NCI-H1417 (cell line): ENCODE results near the gene AIFM1.
"Not testable (repeated sequence)": the region's sequence is repeated elsewhere in the genome, so short reads cannot be mapped to it uniquely, and the experiment has no call there.

Experiments
- DNase-seq, 3 experiments: peaks; one replicate each; lab custom pipeline; 2025; lab: John Stamatoyannopoulos, UW

The AIFM1 gene

DNA sequence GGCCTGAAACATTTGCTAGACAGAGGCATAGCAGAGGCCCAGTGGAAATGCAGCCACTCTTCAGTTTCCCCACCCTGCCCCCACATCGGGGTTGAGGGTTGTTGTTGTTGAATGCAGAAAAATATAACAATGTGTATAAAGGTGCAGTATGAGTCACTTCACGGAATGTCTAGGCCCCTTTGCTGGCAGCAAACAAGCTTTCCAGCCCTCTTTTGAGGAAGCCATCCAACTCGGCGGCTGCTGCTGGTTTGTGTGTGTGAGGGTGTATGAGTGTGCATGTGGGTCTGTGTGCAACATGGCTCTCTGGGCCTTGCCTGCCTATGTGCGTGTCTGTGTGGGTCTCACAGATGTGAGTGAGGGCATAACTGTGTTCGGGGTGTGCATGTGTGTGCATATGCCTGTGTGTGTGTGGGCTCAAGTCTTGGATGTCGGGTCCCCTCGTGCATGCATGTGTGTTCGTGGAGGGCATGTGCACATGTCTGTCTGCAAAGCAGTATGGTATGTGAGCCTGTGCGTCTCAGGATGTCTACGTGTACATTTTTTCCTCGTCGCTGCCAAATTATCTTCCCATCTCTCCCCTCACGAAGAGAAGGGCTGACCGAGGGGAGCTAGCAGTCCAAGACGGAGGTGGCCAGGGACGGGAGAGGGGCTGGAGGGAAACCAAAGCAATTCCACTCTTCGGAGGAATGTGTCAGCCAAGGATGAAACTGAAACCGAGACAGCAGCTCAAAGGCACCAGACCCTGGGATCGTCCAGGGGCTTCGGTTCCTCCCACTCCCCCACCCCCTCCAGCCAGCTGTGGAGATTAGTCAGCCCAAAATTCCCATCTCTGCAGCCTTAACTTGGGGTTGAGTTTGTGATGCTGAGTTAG is 47.0 kb downstream of the AIFM1 start:
- DNase-seq: no peak

DNA sequence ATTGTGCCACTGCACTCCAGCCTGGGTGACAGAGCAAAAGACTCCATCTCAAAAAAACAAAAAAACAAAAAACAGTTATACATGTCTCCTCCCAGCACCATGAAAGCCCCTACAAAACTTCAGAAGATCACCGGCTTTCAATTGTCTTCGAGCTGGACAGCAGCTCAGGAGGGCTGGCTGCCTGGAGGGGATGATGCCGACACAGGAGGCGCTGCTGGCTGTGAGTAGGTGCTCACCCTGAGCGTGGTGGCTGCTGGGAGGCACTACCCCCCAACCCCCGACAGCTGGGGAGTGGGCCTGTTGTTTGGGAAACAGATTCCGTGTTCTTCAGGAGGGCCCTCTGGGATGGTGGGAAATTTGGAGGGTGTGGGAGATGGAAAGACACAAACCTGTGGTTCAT is 48.5 kb downstream of the AIFM1 start:
- no peak for DNase-seq

DNA sequence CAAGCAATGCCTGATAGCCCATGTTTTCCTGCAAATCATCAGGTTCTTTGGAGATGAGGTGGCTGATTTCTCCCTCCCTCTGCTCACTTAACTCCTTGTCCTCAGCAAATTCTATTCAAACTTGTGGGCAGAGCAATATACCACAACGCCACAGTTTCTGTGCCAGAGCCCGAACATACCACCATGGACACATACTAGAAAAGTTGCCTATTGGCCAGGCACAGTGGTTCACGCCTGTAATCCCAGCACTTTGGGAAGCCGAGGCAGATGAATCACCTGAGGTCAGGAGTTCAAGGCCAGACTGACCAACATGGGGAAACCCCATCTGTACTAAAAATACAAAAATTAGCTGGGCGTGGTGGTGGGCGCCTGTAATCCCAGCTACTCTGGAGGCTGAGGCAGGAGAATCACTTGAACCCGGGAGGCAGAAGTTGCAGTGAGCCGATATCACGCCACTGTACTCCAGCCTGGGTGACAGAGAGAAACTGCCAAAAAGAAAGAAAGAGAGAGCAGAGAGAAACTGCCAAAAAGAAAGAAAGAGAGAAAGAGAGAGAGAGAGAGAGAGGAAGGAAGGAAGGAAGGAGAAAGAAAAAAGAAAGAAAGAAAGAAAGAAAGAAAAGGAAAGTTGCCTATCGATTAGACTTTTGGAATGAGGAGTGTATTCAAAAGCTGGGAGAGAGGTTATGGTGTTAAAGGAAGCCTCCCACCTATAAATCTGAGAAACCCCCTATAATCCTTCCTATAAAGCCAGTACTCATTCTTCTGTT is 50.3 kb downstream of the AIFM1 start:
- not testable (repeated sequence) for DNase-seq

DNA sequence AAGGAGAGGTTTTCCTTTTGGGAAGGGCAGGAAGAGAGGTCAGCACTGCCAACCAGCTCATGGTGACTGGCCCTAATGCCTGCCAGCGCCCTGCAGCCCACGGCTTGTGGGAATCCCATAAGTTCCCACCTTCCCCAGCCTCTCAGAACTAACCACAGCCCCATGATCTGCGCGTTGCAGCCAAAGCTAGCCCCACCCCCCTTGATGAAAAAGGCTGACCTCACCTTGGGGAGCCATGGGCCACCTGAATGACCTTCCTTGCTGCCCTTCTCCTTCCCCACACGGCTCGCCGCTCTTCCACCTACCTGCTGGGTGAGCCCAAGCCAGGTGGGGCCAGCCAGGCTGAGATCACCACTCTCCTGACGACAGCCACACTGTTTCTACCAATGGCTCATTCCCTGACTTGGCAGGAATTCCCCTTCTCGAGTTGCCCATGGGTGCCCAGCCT is 51.5 kb downstream of the AIFM1 start:
- DNase-seq: no peak

DNA sequence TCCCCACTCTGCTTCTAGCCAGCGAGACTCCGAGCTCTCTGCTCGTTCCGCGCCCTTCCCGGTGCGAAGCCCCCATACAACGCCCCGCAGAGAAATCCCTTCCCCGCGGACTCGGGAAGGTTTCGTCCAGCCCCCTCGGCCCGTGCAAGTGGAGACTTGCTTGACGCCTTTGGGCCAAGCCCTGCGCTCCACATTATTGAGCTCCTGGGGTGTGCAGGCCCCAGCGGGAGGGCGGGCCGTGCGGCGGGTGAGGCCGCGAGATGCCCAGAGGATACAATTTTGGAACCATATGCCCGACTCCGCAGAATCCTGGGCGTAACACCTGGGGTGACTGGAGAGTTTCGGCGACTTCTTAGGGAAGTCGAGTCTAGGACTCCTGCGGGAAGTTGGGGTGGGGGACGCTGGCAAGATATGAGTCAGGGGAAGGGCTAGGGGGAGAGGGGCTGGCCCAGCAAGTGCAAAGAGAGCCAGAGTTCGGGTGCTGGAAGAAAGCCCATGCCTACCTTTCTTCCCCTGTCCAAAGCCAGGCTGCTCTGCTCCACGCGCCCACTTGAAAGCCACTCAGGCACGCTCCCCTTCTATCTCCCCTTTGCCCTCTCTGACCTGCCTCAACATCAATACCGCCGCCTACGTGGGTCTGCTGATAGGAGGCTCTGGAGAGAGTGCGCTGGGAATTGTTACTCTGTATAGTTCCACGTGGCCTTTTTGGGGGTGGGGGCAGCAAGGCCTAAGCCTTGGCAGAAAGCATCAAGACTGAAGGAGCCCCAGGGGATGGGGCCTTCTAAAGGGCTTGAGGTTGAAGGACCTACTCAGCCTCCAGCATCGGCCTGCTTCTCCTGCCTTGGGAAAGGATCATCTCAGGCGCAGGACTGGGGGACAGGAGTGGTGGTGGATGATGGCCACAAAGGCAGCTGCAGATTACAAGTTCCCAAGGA is 54.2 kb downstream of the AIFM1 start:
- peak in 1 of 3 experiments; percentile 60 for DNase-seq

DNA sequence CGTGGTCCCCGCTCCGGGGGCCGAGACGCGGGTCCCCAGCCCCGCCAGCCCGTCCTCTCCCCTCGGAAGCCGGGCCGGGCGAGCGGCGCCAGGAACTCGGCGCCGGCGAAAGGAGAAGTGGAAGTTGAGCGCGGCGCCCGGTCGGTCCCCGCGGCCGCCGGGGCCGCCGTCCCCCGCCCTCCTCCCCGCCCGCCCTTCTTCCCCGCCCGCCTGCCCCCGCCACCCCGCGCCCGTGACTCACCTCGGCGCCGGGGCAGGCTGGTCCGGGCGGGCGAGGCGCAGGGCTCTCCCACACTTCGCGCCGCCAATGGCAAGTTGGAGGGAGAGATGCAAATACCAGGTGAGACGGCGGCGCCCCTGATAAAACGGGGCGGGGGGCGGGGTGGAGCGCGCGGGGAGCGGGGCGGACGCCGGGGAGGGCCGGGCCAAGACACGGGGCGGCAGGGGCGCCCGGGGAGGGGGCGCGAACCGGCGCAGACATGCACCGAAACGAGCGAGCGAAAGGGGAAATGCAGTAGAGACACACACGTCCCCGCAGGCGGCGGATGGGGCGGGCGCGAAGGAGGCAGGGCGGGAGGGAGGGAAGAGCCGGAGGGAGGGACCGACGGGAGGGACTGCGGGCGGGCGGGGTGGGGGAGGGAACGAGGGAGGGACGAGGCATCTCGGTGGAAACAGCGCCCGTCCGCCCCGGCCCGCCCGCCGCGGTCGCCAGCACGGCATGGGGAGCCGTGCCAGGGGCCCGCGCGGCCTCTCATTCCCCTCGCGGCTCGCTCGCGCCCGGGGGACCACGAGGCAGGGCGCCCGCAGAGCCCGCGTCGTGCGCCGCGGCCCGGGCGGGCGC is 55.0 kb downstream of the AIFM1 start, which contains the start of gene ELF4:
Gene ELF4 (minus strand): TSS at position 119 of the 841 bp plus-strand sequence. CDS start 29,167 bp downstream, outside the sequence.
- peak in 2 of 3 experiments; percentile 65 to 77 for DNase-seq

DNA sequence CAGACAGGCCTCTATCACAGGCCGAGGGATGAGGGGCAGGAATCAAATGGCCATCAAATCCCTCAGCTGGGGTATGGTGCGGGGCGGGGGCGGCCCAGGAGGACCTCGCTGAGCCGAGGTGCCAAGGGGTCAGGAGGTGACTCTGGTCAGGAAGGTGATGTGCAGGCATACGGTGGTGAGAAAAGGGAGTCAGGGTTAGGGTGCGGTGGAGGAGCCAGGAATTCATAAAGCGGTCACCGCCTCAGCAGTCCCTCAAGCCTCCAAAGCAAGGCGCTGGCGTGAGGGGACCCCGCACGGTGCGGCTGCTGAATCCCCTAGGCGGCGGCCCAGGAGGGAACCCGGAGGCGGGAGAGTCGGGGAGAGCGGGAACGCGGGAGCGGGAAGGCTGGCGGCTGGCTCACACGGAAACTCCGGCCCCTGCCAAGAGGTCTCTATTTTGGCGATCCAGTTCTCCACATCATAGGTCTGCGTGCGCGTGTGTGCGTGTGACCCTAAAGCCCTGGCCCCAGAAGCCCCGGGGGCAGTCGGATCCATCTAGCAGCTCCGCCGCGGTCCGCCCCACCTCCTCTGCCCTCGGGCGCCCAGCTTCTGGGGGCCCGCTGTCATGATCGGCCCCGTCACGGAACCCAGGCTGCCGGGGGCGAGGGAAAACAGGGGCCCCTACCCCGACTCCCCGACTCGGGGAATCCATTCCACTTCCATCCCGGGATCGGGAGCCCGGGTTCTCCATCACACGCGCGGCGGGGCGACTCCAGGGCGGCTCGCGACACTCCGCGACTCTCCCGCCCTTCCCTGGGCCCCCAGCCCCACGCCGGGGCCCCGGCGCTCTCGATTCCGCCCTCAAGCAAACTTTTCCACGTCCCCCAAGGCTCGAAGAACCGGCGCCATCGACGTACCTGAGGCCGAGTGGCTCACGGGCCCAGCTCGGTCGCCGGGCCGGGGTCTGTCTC is 55.9 kb downstream of the AIFM1 start:
- peak in 2 of 3 experiments; percentile 63 to 72 for DNase-seq

DNA sequence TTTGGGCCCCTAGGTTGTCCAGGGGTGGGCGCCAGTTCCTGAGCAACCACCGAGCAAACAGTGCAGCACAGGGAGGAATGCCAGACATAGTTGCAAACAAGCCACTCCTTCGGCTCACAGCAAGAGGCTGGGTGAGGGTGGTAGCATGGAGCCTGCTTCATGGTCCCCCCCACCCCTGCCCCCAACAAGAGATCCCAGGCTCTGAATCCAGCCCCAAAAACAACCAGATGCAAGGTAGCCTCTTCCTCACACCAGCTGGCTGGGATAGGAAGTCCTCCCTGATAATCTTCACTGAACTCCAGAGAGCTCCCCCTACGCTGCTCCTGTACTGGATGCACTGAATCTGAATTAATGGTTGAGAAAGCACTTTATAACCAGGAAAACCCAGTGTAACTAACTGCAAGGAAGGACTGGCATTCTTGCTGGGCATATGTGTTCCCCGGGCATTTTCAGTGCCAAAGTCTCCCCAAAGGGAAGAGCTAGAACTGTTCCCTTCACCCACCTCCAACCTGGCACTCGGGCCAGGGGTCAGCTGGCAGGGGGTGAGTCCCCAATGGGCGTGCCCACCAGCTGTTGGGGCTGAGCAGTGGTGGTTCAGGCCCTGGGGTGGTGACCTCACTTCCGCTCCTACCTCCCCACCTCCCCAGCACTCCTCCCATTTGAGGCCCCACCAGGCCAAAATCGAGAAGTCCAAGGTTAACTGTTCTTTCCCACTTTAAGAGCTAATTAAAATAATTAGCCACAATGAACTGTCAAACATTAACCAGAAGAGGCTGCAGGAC is 56.8 kb downstream of the AIFM1 start:
- DNase-seq: peak in 2 of 3 experiments; percentile 25 to 63

DNA sequence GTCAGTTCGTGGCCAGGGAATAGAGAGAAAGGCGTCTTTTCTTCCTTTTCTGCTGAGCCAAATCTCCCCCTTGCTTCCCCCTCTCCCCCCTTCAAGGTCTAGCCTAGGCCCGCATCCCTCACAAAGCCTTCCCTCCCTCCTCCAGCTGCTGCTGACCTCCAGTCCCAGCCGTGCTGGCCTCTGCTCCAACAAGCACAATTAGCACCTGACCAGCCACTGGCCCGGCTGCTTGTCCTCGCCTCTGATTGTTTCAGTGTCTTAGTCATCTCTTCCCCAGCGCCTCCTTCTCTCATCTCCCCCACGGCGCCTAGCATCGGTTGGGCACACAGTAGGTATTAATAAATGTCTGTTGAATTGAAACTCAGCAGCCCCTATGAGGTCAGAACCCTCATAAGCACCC is 59.6 kb downstream of the AIFM1 start:
- no peak for DNase-seq

DNA sequence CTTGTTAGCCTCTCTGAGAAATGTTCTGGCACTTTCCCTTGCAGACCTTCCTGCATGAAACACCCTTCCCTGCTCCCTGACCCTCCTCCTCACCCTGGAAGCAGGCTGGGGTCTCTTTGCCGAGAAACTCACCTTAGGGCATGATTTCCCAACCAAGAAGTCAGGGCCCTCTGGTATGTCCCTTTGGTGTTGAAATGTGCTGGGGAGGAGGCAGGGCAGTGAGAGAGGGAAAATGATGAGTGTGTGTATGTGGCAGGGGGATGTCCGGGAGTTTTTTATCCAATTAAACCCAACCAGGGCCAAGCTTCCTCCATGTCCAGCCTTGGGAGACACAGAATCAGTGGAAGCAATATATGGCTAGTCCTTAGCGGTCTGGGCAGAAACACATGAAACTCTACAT is 60.4 kb downstream of the AIFM1 start:
- no peak for DNase-seq

DNA sequence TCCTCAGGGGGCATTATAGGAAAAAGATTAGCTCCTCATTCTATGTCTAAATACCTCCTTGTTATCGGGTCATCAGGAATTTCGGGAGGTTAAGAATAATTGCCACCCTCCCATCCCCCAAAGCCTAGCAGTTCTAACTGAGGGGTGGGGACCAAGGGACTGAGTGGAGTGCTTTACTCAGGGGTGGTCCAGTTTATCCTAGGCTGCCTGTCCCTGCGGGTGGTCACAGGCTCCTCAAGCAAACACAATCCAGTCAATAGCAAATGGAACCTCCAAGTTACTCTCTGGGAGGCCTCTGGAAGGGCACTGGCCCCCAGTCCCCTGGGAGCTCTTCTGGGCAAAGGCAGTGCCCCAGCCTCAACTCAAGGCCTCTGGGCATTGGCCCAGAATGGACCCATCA is 62.0 kb downstream of the AIFM1 start:
- DNase-seq: no peak

DNA sequence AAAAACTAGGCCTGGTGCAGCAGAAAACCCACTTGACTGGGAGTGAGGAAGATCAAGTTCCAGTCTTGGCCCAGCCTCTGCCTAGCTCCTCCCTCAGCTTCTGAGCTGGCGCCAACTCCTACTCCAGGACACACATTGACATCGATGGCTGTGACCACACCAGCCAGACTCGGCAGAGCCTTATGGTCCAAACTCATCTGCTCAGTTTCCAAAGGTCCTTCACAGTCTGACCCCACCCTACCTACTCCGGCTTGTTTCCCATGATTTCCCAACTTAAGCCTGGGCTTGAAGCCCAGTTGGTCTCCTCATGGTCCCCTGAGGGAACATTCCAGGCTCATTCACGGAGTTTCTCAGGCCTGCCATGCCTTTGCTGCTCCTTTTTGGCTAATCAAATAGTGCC is 65.5 kb downstream of the AIFM1 start:
- DNase-seq: peak in 1 of 3 experiments; percentile 16

DNA sequence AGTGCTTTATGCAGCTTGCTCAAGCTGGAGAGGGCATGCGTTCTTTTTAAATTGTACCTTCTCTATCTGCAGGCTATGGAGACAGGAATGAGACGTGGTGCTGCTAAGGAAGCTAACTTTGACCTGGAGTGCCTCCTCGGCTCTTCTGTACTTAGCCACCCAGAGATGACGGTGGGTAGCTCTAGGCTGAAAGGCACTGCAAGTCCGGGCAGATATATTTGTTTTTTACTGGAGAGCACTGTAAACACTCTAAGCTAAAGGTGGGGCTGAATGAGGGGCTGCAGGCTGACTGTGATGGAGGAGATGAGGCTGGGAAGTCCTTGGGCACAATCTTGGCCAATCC is 67.5 kb downstream of the AIFM1 start:
- DNase-seq: no peak

DNA sequence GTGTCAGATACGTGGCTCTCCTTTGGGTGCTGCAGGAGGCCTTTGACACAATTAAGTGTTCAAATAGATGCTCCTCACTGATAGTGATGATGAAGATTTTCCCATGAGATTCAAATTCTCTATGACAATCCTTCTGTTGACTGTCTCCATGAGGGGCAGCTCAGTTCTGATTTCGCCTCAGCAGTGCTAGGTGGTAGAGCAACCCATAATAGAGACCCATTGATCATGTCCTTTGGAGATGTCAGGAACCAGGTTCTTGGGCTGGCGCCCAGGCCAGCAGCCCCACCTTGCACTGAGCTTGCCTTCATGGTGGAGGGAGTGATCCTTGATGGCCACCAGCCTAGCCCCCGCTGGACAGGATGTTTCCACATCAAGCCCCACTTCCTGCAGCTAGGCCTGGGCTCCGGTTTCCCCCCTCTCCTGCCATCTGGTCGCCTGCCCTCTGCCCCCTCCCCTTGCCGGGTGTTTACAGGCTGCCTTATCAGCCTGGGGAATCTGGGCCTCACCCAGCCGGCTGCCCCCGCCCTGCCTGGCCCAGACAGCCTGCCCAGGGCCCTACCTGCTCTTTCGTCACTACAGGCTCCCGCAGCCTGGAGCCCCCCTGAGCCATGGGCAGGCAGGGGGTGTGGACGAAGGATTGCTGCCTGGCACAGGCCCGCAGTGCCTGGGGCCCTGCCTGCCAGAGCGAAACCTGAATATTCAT is 68.0 kb downstream of the AIFM1 start:
- DNase-seq: no peak

DNA sequence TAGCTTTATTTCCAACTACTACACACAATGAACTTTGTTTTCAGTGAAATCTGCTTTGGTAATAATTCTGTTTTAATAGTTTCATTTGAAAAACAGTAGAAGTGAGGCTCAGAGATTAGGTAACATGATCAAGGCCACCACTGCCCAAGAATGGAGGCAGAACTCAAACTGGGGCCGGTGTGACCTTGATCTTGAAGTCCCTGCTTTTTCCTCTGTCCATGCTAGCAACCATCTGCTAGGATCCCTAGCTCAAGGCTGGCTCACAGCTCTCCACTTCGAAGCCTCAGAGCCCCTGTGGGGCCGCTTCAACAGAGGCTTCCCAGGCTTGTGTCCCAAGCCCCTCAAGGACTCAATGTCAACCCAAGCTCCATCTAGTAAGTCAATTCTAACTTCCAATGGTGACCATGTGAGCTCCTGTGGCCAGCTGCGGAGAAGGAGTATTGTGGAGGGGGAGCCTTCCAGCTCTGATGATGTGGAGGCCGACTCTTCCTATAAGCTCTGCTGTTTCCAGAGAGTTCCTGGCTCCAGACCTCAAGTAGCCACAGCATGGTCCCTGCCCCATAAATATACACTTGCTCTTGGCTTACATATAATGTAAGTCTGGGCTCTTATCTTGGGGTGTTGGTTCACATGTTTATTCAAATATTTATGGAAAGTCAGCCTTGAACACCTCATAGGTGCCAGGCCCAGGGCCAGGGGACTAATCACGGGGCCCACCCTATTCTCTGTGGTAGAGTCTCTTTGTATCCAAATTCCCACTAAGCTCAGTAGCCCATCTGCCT is 70.2 kb downstream of the AIFM1 start:
- DNase-seq: no peak

DNA sequence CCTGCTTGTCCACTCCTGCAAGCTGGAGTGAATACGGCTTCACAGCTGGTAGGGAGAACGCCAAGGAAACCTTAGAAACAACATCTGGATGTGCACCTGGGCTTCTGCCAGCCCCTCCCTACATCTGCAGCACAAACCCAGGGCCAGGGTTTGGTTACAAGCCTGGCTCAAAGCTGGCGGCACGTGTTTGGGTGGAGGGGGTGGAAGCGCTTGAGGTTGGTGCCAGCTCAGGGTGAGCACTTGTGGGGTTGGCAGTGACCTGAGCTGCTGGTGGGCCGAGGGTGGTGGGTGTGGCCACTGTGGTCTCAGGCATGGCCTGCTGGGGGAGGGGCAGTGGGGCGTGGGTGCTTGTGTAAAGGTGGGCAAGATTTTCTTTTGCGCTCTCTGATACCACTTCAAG is 70.9 kb downstream of the AIFM1 start:
- no peak for DNase-seq

DNA sequence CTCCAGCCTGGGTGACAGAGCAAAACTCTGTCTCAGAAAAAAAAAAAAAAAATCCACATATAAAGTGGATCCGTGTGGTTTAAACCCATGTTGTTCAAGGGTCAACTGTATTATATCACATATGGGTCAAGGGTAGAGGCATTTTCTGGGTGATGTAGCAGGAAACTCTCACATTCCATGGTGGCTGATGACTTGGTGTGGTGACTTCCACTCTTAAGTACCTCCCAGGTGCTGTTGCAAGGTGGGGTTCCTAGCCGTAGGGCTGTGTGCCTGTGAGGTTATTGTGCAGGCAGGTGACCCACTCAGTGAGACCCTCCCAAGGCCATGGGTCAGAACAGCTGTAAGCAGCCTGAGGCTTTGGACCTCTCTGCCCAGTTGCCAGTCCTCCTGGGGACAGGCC is 72.4 kb downstream of the AIFM1 start:
- DNase-seq: no peak
